ENCODE results near the gene ACER2. TPM values are rescaled to one million over a fixed set of nuclear protein-coding genes. Genes with fewer than 3 reads are reported as not detected.

ACER2 gene
- total RNA-seq, 1 experiment from 2014 or later = 1.1 TPM

DNA sequence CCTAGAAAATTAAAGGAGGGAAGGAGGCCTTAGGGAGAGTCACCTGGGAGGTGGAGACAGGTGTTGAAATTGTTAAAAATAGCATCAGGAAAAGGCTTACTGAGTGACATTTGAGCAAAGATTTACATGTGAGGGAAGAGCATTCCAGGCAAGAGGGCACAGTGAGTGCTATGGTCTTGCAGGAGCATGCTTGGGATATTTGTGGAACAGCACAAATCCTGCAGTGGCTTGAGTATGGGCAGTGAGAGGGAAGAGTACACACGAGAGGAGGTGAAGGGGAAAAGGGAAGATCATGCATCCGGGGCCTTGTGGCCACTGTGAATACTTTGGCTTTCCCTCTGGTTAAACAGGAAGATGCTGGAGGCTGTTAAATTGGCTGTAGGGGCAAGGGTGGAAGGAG lies 36.6 kb downstream of the ACER2 start:
- no peaks in the 10 kb centered on the region for H3K36me3 ChIP-seq (ENCODE audit: insufficient read depth, low read length)
- no peak overlapping the region for H3K27ac ChIP-seq (ENCODE audit: low read length)
- no peaks in the 10 kb centered on the region for H3K9me2 ChIP-seq (replicated peaks; ENCODE audit: insufficient read depth, low read length)
- H3K9ac ChIP-seq (ENCODE audit: low read length) = no peak overlapping the region
- H3K9me3 ChIP-seq (ENCODE audit: low read length) = no peaks in the 10 kb centered on the region
- H3K4me3 ChIP-seq (ENCODE audit: low read length) = no peak overlapping the region
- no peaks in the 10 kb centered on the region for H4K20me1 ChIP-seq (ENCODE audit: insufficient read depth, low read depth, low read length)
- no peaks in the 10 kb centered on the region for H3K27me3 ChIP-seq (ENCODE audit: low read length)
- H3K4me1 ChIP-seq (ENCODE audit: low read length) = peaks cover 7% of the 10 kb centered on the region; the same call in 1 of the 2 replicates
- no peak overlapping the region for H3K4me2 ChIP-seq (ENCODE audit: low read depth, low read length, poor library complexity, severe bottlenecking)
- no peaks in the 10 kb centered on the region for H3K79me2 ChIP-seq (ENCODE audit: low read length)
- H2AFZ ChIP-seq (ENCODE audit: low read length) = no peak overlapping the region
- no peak for DNase-seq

DNA sequence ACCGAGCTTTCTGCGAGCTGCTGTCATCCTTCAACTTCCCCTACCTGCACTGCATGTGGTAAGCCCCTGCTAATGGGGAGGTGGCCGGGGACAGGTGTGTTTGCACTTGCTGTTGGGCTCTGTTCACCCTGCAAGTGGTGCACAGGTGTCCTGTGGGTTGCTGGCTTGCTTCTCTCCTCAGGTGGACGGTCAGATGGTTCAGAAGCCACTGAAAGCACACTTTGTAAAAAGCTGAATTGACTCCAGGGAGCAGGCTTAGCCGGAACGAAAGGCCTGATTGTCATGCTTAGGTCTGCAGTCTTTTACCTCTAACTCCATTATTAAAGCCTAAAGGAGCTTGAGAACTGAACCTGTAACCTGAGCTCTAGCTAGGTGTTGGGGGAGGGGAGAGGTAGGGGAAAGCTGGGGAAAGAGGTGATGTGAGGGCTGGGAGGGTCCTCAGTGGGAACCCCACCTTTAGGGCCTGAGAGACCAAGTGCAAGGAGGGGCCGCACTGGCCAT lies 37.6 kb downstream of the ACER2 start:
- Histone ChIP-seq H3K4me2 (ENCODE audit: low read depth, low read length, poor library complexity, severe bottlenecking) (no peak overlapping the region), H3K36me3 (ENCODE audit: insufficient read depth, low read length) (no peaks in the 10 kb centered on the region), H4K20me1 (ENCODE audit: insufficient read depth, low read depth, low read length) (no peaks in the 10 kb centered on the region), H3K4me3 (ENCODE audit: low read length) (no peak overlapping the region), H3K9ac (ENCODE audit: low read length) (no peak overlapping the region), H3K79me2 (ENCODE audit: low read length) (no peaks in the 10 kb centered on the region), H3K9me2 (replicated peaks; ENCODE audit: insufficient read depth, low read length) (no peaks in the 10 kb centered on the region), H3K9me3 (ENCODE audit: low read length) (no peaks in the 10 kb centered on the region), H2AFZ (ENCODE audit: low read length) (no peak overlapping the region), H3K27ac (ENCODE audit: low read length) (no peak overlapping the region), H3K27me3 (ENCODE audit: low read length) (no peaks in the 10 kb centered on the region), H3K4me1 (ENCODE audit: low read length) (peaks cover 6% of the 10 kb centered on the region)
- DNase-seq = no peak

DNA sequence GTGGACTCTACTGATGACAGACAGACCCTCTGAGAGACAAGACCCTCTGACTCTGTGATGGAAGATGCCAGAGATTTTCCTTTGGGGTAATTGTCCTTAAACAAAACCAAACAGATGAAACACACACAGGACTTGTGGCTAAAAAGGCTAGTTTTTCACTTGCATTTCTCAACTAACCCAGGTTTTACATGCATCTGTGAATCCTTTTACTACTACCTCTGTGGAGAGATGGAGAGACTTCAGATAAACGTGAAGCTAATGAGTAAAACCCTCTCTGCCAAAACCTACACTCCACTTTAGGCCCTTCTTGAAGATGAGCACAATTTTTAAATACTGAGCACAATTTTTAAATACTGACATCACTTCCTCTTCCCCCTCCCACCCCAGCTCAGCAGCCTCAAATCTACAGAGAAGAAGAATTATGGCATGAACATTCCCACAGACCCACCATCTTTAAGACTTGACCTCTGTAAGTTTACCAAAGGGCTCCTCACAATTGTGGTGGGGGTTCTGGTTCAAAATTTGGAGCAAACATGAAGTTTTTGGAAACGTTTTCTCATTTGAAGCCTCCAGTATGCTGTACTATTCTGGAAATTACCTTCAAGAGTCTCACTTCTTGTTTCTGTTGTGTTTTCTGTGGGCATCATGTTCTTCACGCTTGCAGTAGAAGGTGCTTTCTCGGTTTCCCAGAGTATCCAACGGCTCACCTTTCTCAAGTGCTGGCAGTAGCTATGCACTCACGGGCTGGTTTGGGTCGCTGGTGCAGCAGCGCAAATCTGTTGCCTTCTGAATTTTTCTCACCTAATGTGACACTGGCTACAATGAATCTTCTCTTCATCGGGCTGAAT lies 42.7 kb downstream of the ACER2 start:
- peak overlapping the region; percentile 74 for H3K4me2 ChIP-seq (ENCODE audit: low read depth, low read length, poor library complexity, severe bottlenecking)
- DNase-seq = peak; percentile 74
- H3K4me1 ChIP-seq (ENCODE audit: low read length) = peaks cover 10% of the 10 kb centered on the region
- peak overlapping the region; percentile 60 for H3K9ac ChIP-seq (ENCODE audit: low read length)
- no peaks in the 10 kb centered on the region for H3K36me3 ChIP-seq (ENCODE audit: insufficient read depth, low read length)
- peak overlapping the region; percentile 85 for H2AFZ ChIP-seq (ENCODE audit: low read length)
- peak overlapping the region; percentile 63 for H3K4me3 ChIP-seq (ENCODE audit: low read length)
- H3K27ac ChIP-seq (ENCODE audit: low read length) = no peak overlapping the region
- no peaks in the 10 kb centered on the region for H3K9me3 ChIP-seq (ENCODE audit: low read length)
- no peaks in the 10 kb centered on the region for H3K27me3 ChIP-seq (ENCODE audit: low read length)
- no peaks in the 10 kb centered on the region for H3K79me2 ChIP-seq (ENCODE audit: low read length)
- H4K20me1 ChIP-seq (ENCODE audit: insufficient read depth, low read depth, low read length) = no peaks in the 10 kb centered on the region
- no peaks in the 10 kb centered on the region for H3K9me2 ChIP-seq (replicated peaks; ENCODE audit: insufficient read depth, low read length)

DNA sequence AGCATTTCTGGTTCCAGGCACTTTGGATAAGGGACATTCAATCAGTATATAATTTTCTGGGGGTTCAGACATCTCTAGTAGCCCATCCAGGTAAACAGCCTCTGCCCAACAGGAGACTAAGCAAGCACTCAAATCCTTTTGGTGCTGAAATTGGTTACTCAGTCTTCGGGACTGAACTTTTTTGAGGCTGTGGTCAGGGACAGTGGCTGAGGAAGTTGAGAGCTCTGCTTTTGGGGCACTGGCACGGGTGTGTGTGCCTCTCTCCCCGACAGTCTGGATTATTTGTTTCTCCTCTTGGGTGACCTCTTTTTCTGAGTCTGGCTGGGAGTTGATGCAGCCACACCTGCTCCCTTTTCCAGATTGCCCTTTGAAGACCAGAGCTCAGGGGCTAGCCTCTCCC lies 47.6 kb downstream of the ACER2 start:
- Histone ChIP-seq H4K20me1 (ENCODE audit: insufficient read depth, low read depth, low read length) (no peaks in the 10 kb centered on the region), H3K36me3 (ENCODE audit: insufficient read depth, low read length) (no peaks in the 10 kb centered on the region), H3K27ac (ENCODE audit: low read length) (no peak overlapping the region), H2AFZ (ENCODE audit: low read length) (no peak overlapping the region), H3K4me2 (ENCODE audit: low read depth, low read length, poor library complexity, severe bottlenecking) (no peak overlapping the region), H3K9me3 (ENCODE audit: low read length) (no peaks in the 10 kb centered on the region), H3K27me3 (ENCODE audit: low read length) (no peaks in the 10 kb centered on the region), H3K4me3 (ENCODE audit: low read length) (no peak overlapping the region), H3K9me2 (replicated peaks; ENCODE audit: insufficient read depth, low read length) (no peaks in the 10 kb centered on the region), H3K4me1 (ENCODE audit: low read length) (peaks cover 22% of the 10 kb centered on the region), H3K9ac (ENCODE audit: low read length) (no peak overlapping the region), H3K79me2 (ENCODE audit: low read length) (no peaks in the 10 kb centered on the region)
- no peak for DNase-seq

DNA sequence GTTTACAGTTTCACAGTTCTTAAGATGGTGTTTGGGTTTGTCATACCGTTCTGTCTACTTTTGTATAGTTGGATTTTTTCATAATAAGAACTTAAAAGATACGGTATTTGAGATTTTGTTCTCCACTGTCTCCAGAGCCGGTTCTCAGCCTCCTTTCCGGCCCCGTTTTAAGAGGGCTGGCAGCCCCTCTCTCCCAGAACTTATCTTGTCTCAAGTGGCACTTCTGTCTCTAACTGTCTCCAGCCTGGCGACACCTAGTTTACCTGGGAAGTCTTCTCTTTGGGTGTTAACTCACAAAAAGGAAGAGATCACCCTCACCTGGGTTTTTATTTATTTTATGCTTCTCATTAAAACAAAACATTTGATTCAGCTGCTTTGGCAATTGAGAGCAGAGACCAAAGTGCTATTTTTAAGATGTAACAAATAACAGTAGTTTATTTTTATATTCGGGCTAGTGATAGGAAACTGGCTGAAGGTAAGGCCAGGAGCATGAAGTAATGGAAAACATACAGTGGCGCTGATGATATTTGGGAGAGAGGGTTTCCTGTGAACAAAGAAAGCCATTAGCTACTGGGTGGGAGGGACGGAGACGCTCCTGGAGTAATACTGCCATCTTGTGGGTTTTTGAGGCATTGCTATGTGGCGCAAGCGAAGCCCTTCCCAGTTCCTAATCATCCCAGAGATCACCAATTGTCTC lies 48.3 kb downstream of the ACER2 start:
- Histone ChIP-seq H3K27ac (ENCODE audit: low read length) (no peak overlapping the region), H4K20me1 (ENCODE audit: insufficient read depth, low read depth, low read length) (no peaks in the 10 kb centered on the region), H2AFZ (ENCODE audit: low read length) (no peak overlapping the region), H3K36me3 (ENCODE audit: insufficient read depth, low read length) (no peaks in the 10 kb centered on the region), H3K4me3 (ENCODE audit: low read length) (peak overlapping the region; percentile 35; the same call in 1 of the 2 replicates), H3K27me3 (ENCODE audit: low read length) (no peaks in the 10 kb centered on the region), H3K9me2 (replicated peaks; ENCODE audit: insufficient read depth, low read length) (no peaks in the 10 kb centered on the region), H3K4me1 (ENCODE audit: low read length) (peaks cover 15% of the 10 kb centered on the region), H3K9ac (ENCODE audit: low read length) (0 out of 2 replicates have a peak overlapping the region, but pooled peaks have one; percentile 33), H3K79me2 (ENCODE audit: low read length) (no peaks in the 10 kb centered on the region), H3K4me2 (ENCODE audit: low read depth, low read length, poor library complexity, severe bottlenecking) (peak overlapping the region; percentile 44), H3K9me3 (ENCODE audit: low read length) (no peaks in the 10 kb centered on the region)
- peak; percentile 90 for DNase-seq

DNA sequence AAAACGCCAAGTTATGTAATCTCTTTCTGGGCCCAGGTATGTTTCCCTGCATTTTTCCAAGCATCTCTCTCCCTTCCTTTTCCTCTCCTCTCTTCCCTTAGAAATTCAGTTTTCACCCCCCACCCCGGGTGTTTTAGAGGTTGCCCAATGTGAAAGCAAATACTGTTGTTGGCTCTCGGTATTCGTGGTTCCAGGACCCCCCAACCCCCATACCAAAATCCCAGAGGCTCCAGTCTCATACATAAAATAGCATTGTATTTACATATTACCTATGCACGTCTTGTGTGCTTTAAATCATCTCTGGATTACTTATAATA lies 48.8 kb downstream of the ACER2 start:
- Histone ChIP-seq H3K9ac (ENCODE audit: low read length) (peak overlapping the region; percentile 33; the same call in 1 of the 2 replicates), H3K27ac (ENCODE audit: low read length) (no peak overlapping the region), H3K9me3 (ENCODE audit: low read length) (no peaks in the 10 kb centered on the region), H3K9me2 (replicated peaks; ENCODE audit: insufficient read depth, low read length) (no peaks in the 10 kb centered on the region), H2AFZ (ENCODE audit: low read length) (no peak overlapping the region), H3K79me2 (ENCODE audit: low read length) (no peaks in the 10 kb centered on the region), H3K36me3 (ENCODE audit: insufficient read depth, low read length) (no peaks in the 10 kb centered on the region), H3K4me1 (ENCODE audit: low read length) (peaks cover 13% of the 10 kb centered on the region), H3K4me2 (ENCODE audit: low read depth, low read length, poor library complexity, severe bottlenecking) (peak overlapping the region; percentile 44), H4K20me1 (ENCODE audit: insufficient read depth, low read depth, low read length) (no peaks in the 10 kb centered on the region), H3K27me3 (ENCODE audit: low read length) (no peaks in the 10 kb centered on the region), H3K4me3 (ENCODE audit: low read length) (peak overlapping the region; percentile 35; the same call in 1 of the 2 replicates)
- no peak for DNase-seq

DNA sequence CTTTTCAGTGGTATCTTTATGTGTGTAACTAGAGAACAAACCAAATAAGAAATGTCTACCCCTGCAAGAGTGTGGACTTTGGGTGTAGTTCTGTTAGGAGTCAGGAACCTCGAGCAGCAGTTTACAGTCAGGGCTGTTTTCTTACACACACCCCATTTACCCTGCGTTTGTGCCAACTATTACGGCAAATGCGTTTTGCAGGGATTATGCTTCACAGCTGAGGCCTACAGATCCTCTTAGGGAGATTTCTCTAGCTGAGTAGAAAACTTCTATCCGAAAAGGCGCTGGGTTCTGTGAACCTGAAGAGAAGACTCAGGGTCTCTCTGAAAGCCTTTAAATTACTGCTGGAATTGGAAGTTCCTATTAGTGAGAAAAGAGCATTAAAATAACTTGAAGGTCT lies 51.4 kb downstream of the ACER2 start:
- no peak overlapping the region for H3K4me3 ChIP-seq (ENCODE audit: low read length)
- DNase-seq = no peak
- peaks cover 13% of the 10 kb centered on the region for H3K4me1 ChIP-seq (ENCODE audit: low read length)
- no peaks in the 10 kb centered on the region for H3K9me2 ChIP-seq (replicated peaks; ENCODE audit: insufficient read depth, low read length)
- H2AFZ ChIP-seq (ENCODE audit: low read length) = no peak overlapping the region
- no peaks in the 10 kb centered on the region for H3K9me3 ChIP-seq (ENCODE audit: low read length)
- no peak overlapping the region for H3K4me2 ChIP-seq (ENCODE audit: low read depth, low read length, poor library complexity, severe bottlenecking)
- no peaks in the 10 kb centered on the region for H3K79me2 ChIP-seq (ENCODE audit: low read length)
- H3K9ac ChIP-seq (ENCODE audit: low read length) = no peak overlapping the region
- no peaks in the 10 kb centered on the region for H4K20me1 ChIP-seq (ENCODE audit: insufficient read depth, low read depth, low read length)
- no peak overlapping the region for H3K27ac ChIP-seq (ENCODE audit: low read length)
- H3K36me3 ChIP-seq (ENCODE audit: insufficient read depth, low read length) = no peaks in the 10 kb centered on the region
- H3K27me3 ChIP-seq (ENCODE audit: low read length) = no peaks in the 10 kb centered on the region

DNA sequence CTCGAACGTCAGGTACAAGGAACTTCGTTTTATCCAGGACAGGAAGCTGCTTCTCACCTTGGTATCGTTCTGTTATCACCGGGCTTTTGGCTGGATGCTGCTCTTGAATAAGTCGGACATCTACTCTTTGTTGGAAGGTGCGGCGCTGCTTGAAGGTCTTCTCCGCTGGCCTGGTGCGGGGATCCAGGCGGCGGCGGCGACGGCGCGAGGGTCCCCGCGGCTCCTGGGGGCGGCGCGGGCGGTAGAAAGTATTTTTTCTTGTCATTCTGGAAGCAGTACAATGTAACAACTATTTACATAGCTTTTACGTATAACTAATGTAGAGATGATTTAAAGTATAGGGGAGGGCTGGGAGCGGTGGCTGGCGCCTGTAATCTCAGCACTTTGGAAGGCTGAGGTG lies 52.3 kb downstream of the ACER2 start:
- Histone ChIP-seq H3K27ac (ENCODE audit: low read length) (no peak overlapping the region), H3K9me2 (replicated peaks; ENCODE audit: insufficient read depth, low read length) (no peaks in the 10 kb centered on the region), H3K9me3 (ENCODE audit: low read length) (no peaks in the 10 kb centered on the region), H2AFZ (ENCODE audit: low read length) (no peak overlapping the region), H3K36me3 (ENCODE audit: insufficient read depth, low read length) (no peaks in the 10 kb centered on the region), H3K79me2 (ENCODE audit: low read length) (no peaks in the 10 kb centered on the region), H3K27me3 (ENCODE audit: low read length) (no peaks in the 10 kb centered on the region), H3K4me1 (ENCODE audit: low read length) (peaks cover 13% of the 10 kb centered on the region), H4K20me1 (ENCODE audit: insufficient read depth, low read depth, low read length) (no peaks in the 10 kb centered on the region), H3K9ac (ENCODE audit: low read length) (no peak overlapping the region), H3K4me3 (ENCODE audit: low read length) (no peak overlapping the region), H3K4me2 (ENCODE audit: low read depth, low read length, poor library complexity, severe bottlenecking) (no peak overlapping the region)
- DNase-seq = no peak

All from Karpas-422 (cell line).